ENCODE results near the gene CDC16.
A peak's percentile ranks its signal among the peaks of the same experiment; 100 is the strongest.
"Not testable (repeated sequence)": the region's sequence is repeated elsewhere in the genome, so short reads cannot be mapped to it uniquely, and the experiment has no call there.

The CDC16 gene

GRCh38 chr13:114234645-114235421 is at the start of gene CDC16:
Gene CDC16 (plus strand): TSS chr13:114234897. CDS start chr13:114235085, 188 bp downstream.
- peak; percentile 93 for DNase-seq

- no peak for DNase-seq
Measured at GRCh38 chr13:114185182-114185971, 49.3 kb upstream of the CDC16 start.

- DNase-seq, result no peak
Measured at GRCh38 chr13:114194853-114195252, 39.8 kb upstream of the CDC16 start.

DNA sequence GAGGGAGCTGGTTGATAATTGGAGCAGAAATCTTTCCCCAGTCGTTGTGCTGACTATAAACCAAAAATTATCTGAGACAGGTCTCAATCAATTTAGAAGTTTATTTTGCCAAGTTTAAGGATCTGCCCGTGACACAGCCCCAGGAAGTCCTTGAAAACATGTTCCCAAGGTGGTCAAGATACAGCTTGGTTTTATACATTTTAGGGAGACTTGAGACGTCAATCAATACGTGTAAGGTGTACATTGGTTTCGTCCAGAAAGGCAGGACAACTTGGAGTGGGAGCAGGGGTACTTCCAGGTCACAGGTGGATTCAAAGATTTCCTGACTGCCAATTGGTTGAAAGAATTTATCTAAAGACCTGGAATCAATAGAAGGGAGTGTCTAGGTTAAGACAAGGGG is 38.1 kb upstream of the CDC16 start:
- DNase-seq, result no peak

- DNase-seq, result no peak
Measured at GRCh38 chr13:114198556-114198955, 36.1 kb upstream of the CDC16 start.

GRCh38 chr13:114199526-114199925 is 35.2 kb upstream of the CDC16 start:
- not testable (repeated sequence) for DNase-seq

- DNase-seq, result no peak
Measured at GRCh38 chr13:114199954-114200353, 34.7 kb upstream of the CDC16 start.

DNA sequence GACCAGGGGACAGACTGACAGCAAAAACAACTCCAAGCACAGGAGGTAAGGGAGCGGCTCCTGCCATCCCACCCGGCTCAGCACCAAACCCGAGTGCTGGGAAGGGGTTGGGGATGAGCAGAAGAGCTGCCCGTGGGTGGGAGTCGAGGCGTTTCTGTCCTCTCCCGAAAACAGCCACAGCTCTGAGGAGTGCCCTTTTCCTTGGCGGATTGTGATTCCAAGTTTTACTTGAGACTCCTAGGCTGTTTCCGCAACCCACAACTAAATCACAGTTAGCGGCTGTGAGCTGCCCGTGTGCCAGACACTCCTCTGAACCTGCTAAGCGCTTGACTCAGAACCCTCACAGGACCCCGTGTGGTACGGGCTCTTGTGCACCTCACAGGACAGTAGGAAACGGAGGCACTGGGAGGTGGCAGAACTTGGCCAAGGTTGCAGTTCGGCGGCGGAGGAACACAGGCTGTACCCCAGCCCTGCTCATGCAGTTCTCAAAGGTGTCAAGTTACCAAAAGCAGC is 34.2 kb upstream of the CDC16 start:
- DNase-seq, result no peak

GRCh38 chr13:114202581-114202980 is 32.1 kb upstream of the CDC16 start:
- DNase-seq, result no peak

DNA sequence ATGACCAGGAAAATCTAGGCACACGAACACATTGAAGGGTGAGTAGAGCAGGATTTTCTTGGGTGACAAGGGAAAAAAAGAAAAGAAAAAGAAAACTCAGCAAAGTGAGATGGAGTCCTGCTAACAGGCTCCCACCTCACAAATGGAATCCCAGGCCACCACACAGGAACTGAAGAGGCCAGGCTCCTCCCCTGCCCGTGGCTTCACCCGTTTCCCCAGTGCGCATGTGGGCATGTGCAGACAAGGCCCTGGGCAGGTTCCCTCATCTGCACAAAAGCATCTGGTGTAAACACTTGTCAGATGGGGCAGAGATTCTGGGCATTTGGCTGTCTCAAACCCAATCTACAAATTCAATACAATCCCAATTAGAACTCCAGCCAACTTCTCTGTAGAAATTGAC is 31.2 kb upstream of the CDC16 start:
- no peak for DNase-seq

- DNase-seq, result no peak
Measured at GRCh38 chr13:114204894-114205293, 29.8 kb upstream of the CDC16 start.

GRCh38 chr13:114208134-114208533 is 26.6 kb upstream of the CDC16 start:
- no peak for DNase-seq

- no peak for DNase-seq
Measured at GRCh38 chr13:114211446-114212157, 23.1 kb upstream of the CDC16 start.

DNA sequence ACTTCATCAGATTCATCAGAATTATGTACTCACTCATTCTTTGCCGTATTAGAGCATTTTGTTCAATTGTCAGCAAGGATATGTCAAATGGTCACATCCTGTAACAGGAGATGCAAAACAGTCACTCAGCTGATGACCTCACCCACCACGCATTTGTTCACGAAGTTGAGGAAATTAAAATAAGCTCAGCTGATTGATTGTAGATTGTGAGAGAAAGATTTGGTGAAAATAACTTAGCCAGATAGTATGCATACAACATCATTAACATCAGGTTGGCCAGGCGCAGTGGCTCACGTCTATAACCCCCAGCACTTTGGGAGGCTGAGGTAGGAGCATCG is 22.6 kb upstream of the CDC16 start:
- DNase-seq, result no peak

DNA sequence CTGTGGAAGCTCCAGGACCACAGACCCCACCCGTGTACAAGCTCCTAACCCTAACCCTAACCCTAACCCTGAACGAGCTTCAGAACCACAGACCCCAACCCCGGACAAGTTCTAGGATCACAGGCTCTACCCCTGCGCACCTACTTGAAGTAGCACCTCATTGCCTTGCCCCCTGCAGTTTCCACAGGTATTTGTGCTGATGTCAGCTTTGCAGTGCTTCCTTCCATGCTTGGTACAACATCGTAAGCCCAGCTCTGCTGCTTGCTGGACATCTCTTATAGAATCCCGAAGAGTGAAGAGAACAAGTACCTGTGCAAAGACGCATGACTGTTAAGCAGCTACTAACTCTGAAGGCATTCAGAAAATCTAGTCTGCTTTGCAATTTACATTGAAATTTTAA is 20.7 kb upstream of the CDC16 start:
- DNase-seq, result no peak

DNA sequence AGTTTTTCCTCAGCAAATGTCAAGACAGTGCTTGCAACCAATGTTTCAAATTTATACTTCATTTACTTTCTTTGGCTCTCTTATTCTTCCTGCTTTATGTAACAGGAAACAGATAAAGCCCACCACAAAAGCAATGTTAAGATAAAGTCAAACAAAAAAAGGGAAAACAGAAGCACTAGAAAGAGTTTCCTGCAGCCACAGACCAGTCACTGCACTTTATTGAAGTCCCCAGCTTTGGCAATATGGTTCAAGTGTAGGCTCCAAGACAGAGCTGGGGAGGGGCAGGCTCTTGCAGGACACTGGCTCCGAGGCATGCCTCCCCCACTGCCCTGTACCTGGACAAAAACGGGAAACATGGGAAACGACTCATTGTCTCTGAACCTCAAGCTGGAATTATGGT is 15.3 kb upstream of the CDC16 start:
- DNase-seq, result no peak

DNA sequence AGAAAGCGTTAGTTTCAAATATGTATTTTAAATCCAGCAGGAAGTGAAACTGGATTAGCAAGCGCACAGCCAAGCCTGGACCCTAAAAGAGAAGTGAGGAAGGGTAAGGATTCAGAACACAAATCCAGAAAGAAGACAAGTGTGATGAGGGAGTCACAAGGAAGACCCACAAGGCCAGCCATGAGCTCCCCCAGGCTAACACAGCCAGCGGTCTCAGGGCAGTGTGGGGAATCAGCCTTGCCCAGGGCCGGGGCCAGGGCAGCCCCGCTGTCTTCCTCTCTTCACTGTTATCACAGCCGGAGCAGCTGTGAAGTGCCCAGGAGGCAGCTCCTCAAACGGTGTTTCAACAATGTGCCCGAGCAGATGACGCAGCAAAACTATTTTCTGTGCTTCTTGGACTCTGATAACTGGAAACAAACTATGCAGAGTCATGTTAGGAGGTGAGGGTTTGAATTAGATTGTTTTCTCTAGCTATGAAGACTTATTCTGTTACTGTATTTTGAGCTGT is 12.2 kb upstream of the CDC16 start:
- DNase-seq, result no peak

GRCh38 chr13:114224201-114224600 is 10.5 kb upstream of the CDC16 start:
- DNase-seq, result no peak

DNA sequence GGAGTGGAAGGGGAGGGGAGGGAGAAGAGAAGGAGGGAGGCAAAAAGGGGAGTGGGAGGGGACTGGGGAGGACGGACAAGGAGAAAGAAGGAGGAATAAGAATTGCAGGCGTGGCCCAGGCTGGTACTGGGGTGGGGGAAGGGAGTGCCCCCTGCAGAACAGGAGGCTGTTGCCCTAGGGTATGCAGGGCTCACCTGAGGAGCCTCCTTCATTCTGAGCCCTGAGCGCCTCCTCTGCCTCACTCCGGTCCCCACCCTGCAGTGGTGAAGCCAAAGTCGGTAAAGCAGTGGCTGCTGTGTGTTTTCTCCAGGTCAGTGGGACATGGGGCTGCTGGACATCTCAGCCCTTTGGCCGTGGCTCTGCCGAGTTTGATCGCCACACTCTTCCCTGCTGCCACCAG is 9.1 kb upstream of the CDC16 start:
- DNase-seq, result no peak

DNA sequence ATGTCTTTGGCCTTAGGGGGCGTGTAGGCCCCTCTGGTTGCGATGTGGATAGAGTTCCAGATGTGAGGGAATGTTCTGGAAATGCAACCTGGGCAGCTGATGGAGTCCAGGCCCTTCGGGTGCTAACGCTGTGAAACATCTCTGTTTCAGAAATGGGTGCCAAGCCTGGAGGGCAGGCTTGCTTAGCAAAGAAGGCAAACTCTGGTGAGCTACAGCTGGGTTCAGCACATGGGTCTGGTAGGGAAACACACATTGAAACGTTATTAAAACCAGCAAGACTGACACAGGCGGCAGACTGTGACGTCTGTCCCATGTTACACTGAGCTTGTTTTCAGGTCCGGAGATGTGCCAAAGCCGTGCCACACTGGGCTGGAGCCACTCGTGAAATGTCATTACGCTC is 8.6 kb upstream of the CDC16 start:
- no peak for DNase-seq

DNA sequence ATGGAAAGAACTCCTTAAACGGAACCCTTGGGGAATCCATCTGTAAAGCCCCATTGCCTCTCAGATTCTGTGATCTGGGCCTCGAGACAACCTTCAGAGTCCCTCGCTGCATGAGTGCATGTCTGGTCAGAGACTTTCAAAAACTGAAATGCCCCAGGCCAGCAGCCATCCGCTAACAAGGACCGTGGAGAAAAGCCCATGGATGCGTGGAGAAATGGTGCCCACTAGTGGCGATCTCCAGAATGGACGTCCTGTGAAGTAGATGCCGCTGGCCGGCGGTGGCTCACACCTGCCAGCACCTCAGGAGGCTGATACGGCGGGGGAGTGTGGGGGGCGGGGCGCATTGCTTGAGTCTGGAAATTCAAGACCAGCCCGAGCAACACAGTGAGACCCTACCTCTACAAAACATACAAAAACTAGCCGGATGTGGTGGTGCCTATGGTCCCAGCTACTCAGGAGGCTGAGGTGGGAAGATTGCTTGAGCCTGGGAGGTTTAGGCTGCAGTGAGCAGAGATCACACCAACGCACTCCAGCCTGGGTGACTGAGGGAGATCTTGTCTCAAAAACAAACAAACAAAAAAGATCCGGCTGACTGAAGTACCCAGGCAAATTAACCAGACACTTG is 7.9 kb upstream of the CDC16 start:
- peak; percentile 82 for DNase-seq

DNA sequence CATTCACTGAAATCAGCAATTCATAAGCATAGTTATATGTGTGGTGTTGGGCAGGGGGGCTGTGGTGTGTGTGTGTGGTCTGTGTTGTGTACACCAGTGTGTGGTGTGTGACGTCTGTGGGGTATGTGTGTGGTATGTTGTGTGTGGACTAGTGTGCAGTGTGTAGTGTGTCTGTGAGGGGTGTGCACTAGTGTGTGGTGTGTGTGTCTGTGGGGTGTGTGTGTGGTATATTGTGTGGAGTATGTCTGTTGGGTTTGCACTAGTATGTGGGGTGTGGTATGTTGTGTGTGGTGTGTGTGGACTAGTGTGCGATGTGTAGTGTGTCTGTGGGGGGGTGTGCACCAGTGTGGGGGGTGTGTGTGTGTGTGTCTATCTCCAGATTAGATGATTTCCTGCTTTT is 7.2 kb upstream of the CDC16 start:
- DNase-seq, result no peak

- no peak for DNase-seq
Measured at GRCh38 chr13:114228176-114228575, 6.5 kb upstream of the CDC16 start.

Measured in left hindlimb (tissue), 1 donor.